ENCODE results near the gene PHLDB3. TPM values are rescaled to one million over a fixed set of nuclear protein-coding genes. Genes with fewer than 3 reads are reported as not detected.
"Not testable (repeated sequence)": the region's sequence is repeated elsewhere in the genome, so short reads cannot be mapped to it uniquely, and the experiment has no call there.

The PHLDB3 gene
- polyA plus RNA-seq, 1 donor from 2014 or later, result 5.6 TPM

GRCh38 chr19:43525836-43526771 is 21.6 kb upstream of the PHLDB3 start (continued):
- TF ChIP-seq CTCF (IDR thresholded peaks at IDR 0.05; ENCODE audit: poor library complexity, severe bottlenecking), result no peak

- H3K4me3 ChIP-seq (ENCODE audit: low read length), result peak overlapping the region; percentile 85
- no peaks in the 10 kb centered on the region for H4K20me1 ChIP-seq (ENCODE audit: insufficient read depth)
- TF ChIP-seq SMC3 (conservative IDR thresholded peaks at IDR 0.05; ENCODE audit: poor library complexity), result no peak
- TF ChIP-seq EZH2 (IDR thresholded peaks at IDR 0.05; ENCODE audit: borderline replicate concordance, insufficient read depth, low read length, poor library complexity, severe bottlenecking), result no peak
- no peak for TF ChIP-seq REST (IDR thresholded peaks at IDR 0.05; ENCODE audit: borderline replicate concordance)
- TF ChIP-seq RAD21 (conservative IDR thresholded peaks at IDR 0.05), result no peak
- TF ChIP-seq TAF1 (IDR thresholded peaks at IDR 0.05; ENCODE audit: low read depth), result no peak
- TF ChIP-seq POLR2AphosphoS5 (IDR thresholded peaks at IDR 0.05), result no peak
- TF ChIP-seq MXI1 (conservative IDR thresholded peaks at IDR 0.05; ENCODE audit: poor library complexity, severe bottlenecking), result no peak
- no peak for TF ChIP-seq EP300 (conservative IDR thresholded peaks at IDR 0.05; ENCODE audit: poor library complexity, severe bottlenecking)
- no peak for TF ChIP-seq CTCF (IDR thresholded peaks at IDR 0.05; ENCODE audit: poor library complexity, severe bottlenecking)
- no peaks in the 10 kb centered on the region for H3K36me3 ChIP-seq (ENCODE audit: insufficient read depth, low read length)
- H3K27me3 ChIP-seq (ENCODE audit: insufficient read depth, low read depth, low read length), result no peaks in the 10 kb centered on the region
- no peaks in the 10 kb centered on the region for H3K79me2 ChIP-seq (replicated peaks; ENCODE audit: insufficient read depth, low read length)
- H3K9ac ChIP-seq (ENCODE audit: low read length), result no peak overlapping the region
- no peaks in the 10 kb centered on the region for H3K9me3 ChIP-seq (ENCODE audit: low read length)
- no peak overlapping the region for H2AFZ ChIP-seq (ENCODE audit: low read depth, low read length)
- H3K9me2 ChIP-seq (ENCODE audit: insufficient read depth, low read length), result no peaks in the 10 kb centered on the region
- no peak overlapping the region for H3K27ac ChIP-seq (ENCODE audit: low read length)
- no peaks in the 10 kb centered on the region for H3F3A ChIP-seq (ENCODE audit: insufficient read depth, low read length, poor library complexity, severe bottlenecking)
- peak overlapping the region; percentile 33 for H3K4me2 ChIP-seq (ENCODE audit: low read length)
Measured at GRCh38 chr19:43524922-43525835, 20.6 kb upstream of the PHLDB3 start.

GRCh38 chr19:43523696-43524095 is 19.1 kb upstream of the PHLDB3 start:
- not testable (repeated sequence) for H3K79me2 ChIP-seq (replicated peaks; ENCODE audit: insufficient read depth, low read length); H3K9me3 ChIP-seq (ENCODE audit: low read length); H3K27ac ChIP-seq (ENCODE audit: low read length); H3K4me2 ChIP-seq (ENCODE audit: low read length); H3K9ac ChIP-seq (ENCODE audit: low read length); H2AFZ ChIP-seq (ENCODE audit: low read depth, low read length); H3K27me3 ChIP-seq (ENCODE audit: insufficient read depth, low read depth, low read length); H4K20me1 ChIP-seq (ENCODE audit: insufficient read depth); H3K9me2 ChIP-seq (ENCODE audit: insufficient read depth, low read length); H3F3A ChIP-seq (ENCODE audit: insufficient read depth, low read length, poor library complexity, severe bottlenecking); H3K4me3 ChIP-seq (ENCODE audit: low read length); H3K36me3 ChIP-seq (ENCODE audit: insufficient read depth, low read length)

Data from neural cell (in vitro differentiated cells).